GM12891 (cell line): ENCODE results near the gene AFF3.

Experiments
- POLR2A ChIP-seq: IDR thresholded peaks from 2 replicates; pipeline ENCODE4 v1.6.1; 2011; ENCODE audit warnings: low read depth, low read length, control low read depth
- POLR2AphosphoS5 ChIP-seq: IDR thresholded peaks from 2 replicates; pipeline ENCODE4 v1.6.1; 2011; ENCODE audit warnings: low read depth, low read length, control low read depth
- SPI1 ChIP-seq: IDR thresholded peaks from 2 replicates; pipeline ENCODE4 v1.6.1; 2011; ENCODE audit warnings: low read depth, low read length, control low read depth

GRCh38 chr2:99797475-99797874 lies 344.9 kb downstream of the AFF3 start:
- TF ChIP-seq POLR2AphosphoS5 (no peak), SPI1 (no peak), POLR2A (no peak)
